PC-9 (cell line): Measurements from ENCODE around the gene DOHH. TPM values are rescaled to one million over a fixed set of nuclear protein-coding genes. Genes with fewer than 3 reads are reported as not detected.

Experiments
- BruUV-seq: library from RNA; stranded (reverse); fragments of 400-500 nt; replicated peaks from 2 replicates; lab custom pipeline; 2021; lab: Mats Ljungman, UMichigan
- CTCF ChIA-PET: fragments of 300-600 bp; sonication (Branson Sonifier 250); formaldehyde crosslinking; loops from one replicate; lab custom pipeline; 2022; ENCODE audit warnings: antibody characterized with exemption; lab: Charles Lee
- POLR2A ChIA-PET: fragments of 300-600 bp; sonication (Branson Sonifier 250); formaldehyde crosslinking; loops from one replicate; lab custom pipeline; 2022; ENCODE audit warnings: antibody characterized with exemption; ENCODE audit not compliant: unreplicated experiment; lab: Charles Lee
- DNase-seq, 2 experiments: peaks; one replicate each; pipeline versions ENCODE4 v3.0.0 to v3.0.0-alpha.2; 2015 to 2022; ENCODE audit warnings: mixed read lengths in 1 of 2
- H2AFZ ChIP-seq: fragments of 200-600 bp; sonication (generic); 2 replicates; pipeline ENCODE4 v1.8.1; 2017; ENCODE audit warnings: antibody characterized with exemption
- H3F3A ChIP-seq: fragments of 200-600 bp; sonication (generic); 2 replicates; pipeline ENCODE4 v1.8.1; 2017; ENCODE audit warnings: antibody characterized with exemption, mild to moderate bottlenecking, low read depth; ENCODE audit not compliant: insufficient read depth
- H3K27ac ChIP-seq: fragments of 200-600 bp; sonication (generic); 2 replicates; pipeline ENCODE4 v1.6.1; 2016; ENCODE audit warnings: mixed run types
- H3K27me3 ChIP-seq: fragments of 200-600 bp; sonication (generic); 2 replicates; pipeline ENCODE4 v1.6.1; 2016; ENCODE audit warnings: low read depth, mixed run types; ENCODE audit not compliant: insufficient read depth
- H3K36me3 ChIP-seq: fragments of 200-600 bp; sonication (generic); 2 replicates; pipeline ENCODE4 v1.6.1; 2016; ENCODE audit warnings: low read depth, mixed run types
- H3K4me1 ChIP-seq: fragments of 200-600 bp; sonication (generic); replicated peaks from 2 replicates; pipeline ENCODE4 v1.6.1; 2016; ENCODE audit warnings: mixed run types; ENCODE audit not compliant: insufficient read depth
- H3K4me2 ChIP-seq: fragments of 200-600 bp; sonication (generic); 2 replicates; pipeline ENCODE4 v1.6.1; 2017; ENCODE audit warnings: mixed run types
- H3K4me3 ChIP-seq: fragments of 200-600 bp; sonication (generic); 2 replicates; pipeline ENCODE4 v1.6.1; 2016; ENCODE audit warnings: mixed run types
- H3K79me2 ChIP-seq: fragments of 200-600 bp; sonication (generic); 2 replicates; pipeline ENCODE4 v1.6.1; 2017; ENCODE audit warnings: low read depth, mixed run types
- H3K9me2 ChIP-seq: fragments of 200-600 bp; sonication (generic); 2 replicates; pipeline ENCODE4 v1.8.1; 2017; ENCODE audit warnings: mild to moderate bottlenecking; ENCODE audit not compliant: insufficient read depth
- H3K9me3 ChIP-seq: fragments of 200-600 bp; sonication (generic); 2 replicates; pipeline ENCODE4 v1.8.1; 2016; ENCODE audit warnings: low read depth; ENCODE audit not compliant: insufficient read depth
- H4K20me1 ChIP-seq: fragments of 200-600 bp; sonication (generic); 2 replicates; pipeline ENCODE4 v1.8.1; 2017; ENCODE audit not compliant: insufficient read depth
- CTCF ChIP-seq: fragments of 200-600 bp; sonication (generic); conservative IDR thresholded peaks from 2 replicates; pipeline ENCODE4 v1.6.1; 2017; ENCODE audit warnings: mixed run types, antibody characterized with exemption, mild to moderate bottlenecking, moderate library complexity
- EZH2 ChIP-seq: fragments of 200-600 bp; sonication (generic); IDR thresholded peaks from 2 replicates; pipeline ENCODE4 v1.8.0; 2017; ENCODE audit warnings: antibody characterized with exemption, low read depth
- intact Hi-C: fragments of 100-400 bp; cut with micrococcal nuclease; formaldehyde crosslinking; loops from one replicate; pipeline ENCODE4 v1.10.0; 2022; ENCODE audit not compliant: unreplicated experiment
- total RNA-seq: library from RNA; stranded (reverse); gene quantifications from 2 replicates; pipeline ENCODE4 v1.2.3, GENCODE V29; 2021

DOHH gene
- total RNA-seq, 1 experiment from 2014 or later = 7.7 TPM

- Histone ChIP-seq H3K4me2 (no peak overlapping the region), H3K9me3 (no peaks in the 10 kb centered on the region), H3K4me3 (no peak overlapping the region), H4K20me1 (peaks cover 9% of the 10 kb centered on the region; the same call in 1 of the 2 replicates), H3K79me2 (peaks cover 15% of the 10 kb centered on the region; the same call in 1 of the 2 replicates), H3K27me3 (no peaks in the 10 kb centered on the region), H3K4me1 (no peaks in the 10 kb centered on the region), H3K36me3 (no peaks in the 10 kb centered on the region), H3K9me2 (no peaks in the 10 kb centered on the region), H3F3A (no peaks in the 10 kb centered on the region), H3K27ac (no peak overlapping the region), H2AFZ (no peak overlapping the region)
- POLR2A ChIA-PET = no interaction called here
- no peak for TF ChIP-seq CTCF
- CTCF ChIA-PET = interaction anchor here (0.6 kb wide), 1 partner anchor 192 kb away, joined by 4 read pairs; no protein-coding TSS in a partner anchor
- DNase-seq = no peak
- intact Hi-C loops = no loop called here
- BruUV-seq = TSS peak; percentile 46
Observed at GRCh38 chr19:3521104-3521445, 20.6 kb upstream of the DOHH start.

DNA sequence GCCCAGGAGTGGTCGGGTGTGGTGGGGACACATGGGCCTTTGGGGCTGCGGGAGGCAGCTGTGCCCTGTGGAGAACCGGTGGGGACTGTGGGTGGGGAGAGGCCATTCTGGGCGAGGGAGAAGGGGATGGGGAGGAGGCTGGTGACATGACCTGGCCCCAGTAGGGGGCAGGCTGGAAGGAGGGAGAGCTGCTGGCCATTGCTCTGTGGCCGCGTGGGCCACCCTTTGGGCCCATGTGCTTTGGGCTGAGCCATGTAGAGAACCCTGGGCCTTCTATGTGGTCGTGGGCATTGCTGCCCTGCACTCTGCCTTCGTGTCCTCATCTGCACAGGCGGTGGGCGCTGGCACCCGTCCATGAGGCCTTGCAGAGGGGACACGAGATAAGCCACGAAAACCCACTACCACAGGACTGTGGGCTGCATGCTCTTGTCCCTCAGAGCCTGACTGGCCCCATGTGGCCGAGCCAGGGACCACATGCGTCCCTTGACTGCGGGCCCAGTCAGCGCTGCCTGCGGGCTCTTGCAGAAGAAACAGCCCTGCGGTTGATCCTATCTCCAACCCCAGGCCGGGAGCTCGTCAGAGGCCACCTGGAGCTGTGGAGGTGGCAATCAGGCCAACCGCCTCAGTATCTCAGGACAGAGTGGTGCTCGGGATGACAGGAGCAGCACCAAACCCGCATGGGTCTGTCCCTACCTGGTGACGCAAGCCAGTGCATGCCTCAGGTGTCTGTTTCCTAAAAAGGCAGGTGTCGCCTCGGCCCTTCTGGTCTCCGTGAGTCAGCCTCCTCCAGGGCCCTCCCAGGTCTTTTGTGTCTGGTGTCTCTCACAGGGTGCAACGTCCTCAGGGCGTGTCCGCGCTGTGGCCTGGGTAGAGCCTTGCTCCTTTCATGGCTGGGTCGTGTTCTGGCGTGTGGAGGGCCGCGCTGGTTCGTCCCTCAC lies 20.0 kb upstream of the DOHH start:
- Histone ChIP-seq H3K79me2 (peaks cover 19% of the 10 kb centered on the region; the same call in 1 of the 2 replicates), H4K20me1 (peaks cover 9% of the 10 kb centered on the region; the same call in 1 of the 2 replicates), H3K27me3 (no peaks in the 10 kb centered on the region), H3K27ac (no peak overlapping the region), H3K4me2 (no peak overlapping the region), H3K9me2 (no peaks in the 10 kb centered on the region), H2AFZ (no peak overlapping the region), H3K4me3 (no peak overlapping the region), H3K4me1 (no peaks in the 10 kb centered on the region), H3K9me3 (no peaks in the 10 kb centered on the region), H3K36me3 (no peaks in the 10 kb centered on the region), H3F3A (no peaks in the 10 kb centered on the region)
- peak in 1 of 2 experiments; percentile 77 for DNase-seq
- BruUV-seq = no TSS peak
- no peak for TF ChIP-seq EZH2
- no peak for TF ChIP-seq CTCF
- ChIA-PET CTCF (interaction anchor here (0.6 kb wide), 2 partner anchors 192 to 477 kb away, joined by 4 to 7 read pairs; no protein-coding TSS in a partner anchor), POLR2A (no interaction called here)
- intact Hi-C loops = no loop called here

DNA sequence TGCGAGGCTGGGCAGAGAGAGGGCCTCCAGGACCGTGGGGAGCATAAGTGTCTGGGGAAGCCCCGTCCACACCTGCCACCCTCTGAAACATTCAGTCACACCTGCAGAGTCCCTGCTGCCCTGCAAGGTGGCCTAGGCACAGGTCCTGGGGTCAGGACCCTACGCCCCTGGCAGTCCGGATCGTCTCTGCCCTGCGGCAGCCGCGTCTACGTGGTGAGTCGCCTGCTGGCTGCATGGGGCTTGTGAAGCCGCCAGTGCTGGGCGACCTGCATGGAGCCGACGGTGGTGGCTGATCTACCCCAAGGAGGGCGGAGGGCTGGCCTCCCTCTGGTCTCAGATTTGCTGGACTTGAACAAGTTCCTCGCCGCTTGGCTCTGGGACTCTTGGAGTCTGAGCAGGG lies 18.7 kb upstream of the DOHH start:
- ChIA-PET CTCF (no interaction called here), POLR2A (no interaction called here)
- no peaks in the 10 kb centered on the region for H3K4me1 ChIP-seq
- no peaks in the 10 kb centered on the region for H3K9me3 ChIP-seq
- H4K20me1 ChIP-seq = peaks cover 9% of the 10 kb centered on the region; the same call in 1 of the 2 replicates
- no TSS peak for BruUV-seq
- H3K9me2 ChIP-seq = no peaks in the 10 kb centered on the region
- H3F3A ChIP-seq = no peaks in the 10 kb centered on the region
- no peak for DNase-seq
- no peaks in the 10 kb centered on the region for H3K27me3 ChIP-seq
- TF ChIP-seq CTCF (no peak), EZH2 (no peak)
- H3K27ac ChIP-seq = no peak overlapping the region
- H3K79me2 ChIP-seq = peaks cover 22% of the 10 kb centered on the region; the same call in 1 of the 2 replicates
- H3K4me2 ChIP-seq = no peak overlapping the region
- intact Hi-C loops = no loop called here
- H3K4me3 ChIP-seq = no peak overlapping the region
- H3K36me3 ChIP-seq = no peaks in the 10 kb centered on the region
- H2AFZ ChIP-seq = no peak overlapping the region
